HL-60 (cell line): ENCODE data around the gene KDM3A.

Experiments
- CTCF ChIP-seq: IDR thresholded peaks from one replicate; pipeline ENCODE4 v1.5.1; 2011; ENCODE audit warnings: low read length, control low read depth, inconsistent platforms; ENCODE audit not compliant: insufficient read depth
- GABPA ChIP-seq: IDR thresholded peaks from 2 replicates; pipeline ENCODE4 v1.6.1; 2012; ENCODE audit warnings: low read depth
- POLR2AphosphoS5 ChIP-seq: IDR thresholded peaks from 2 replicates; pipeline ENCODE4 v1.6.1; 2012; ENCODE audit warnings: low read depth
- TF ChIP-seq, protein P1 (sequence below): IDR thresholded peaks from 2 replicates; pipeline ENCODE4 v1.6.1; 2012; ENCODE audit warnings: low read depth; ENCODE audit not compliant: insufficient replicate concordance

GRCh38 chr2:86484385-86484784, 43.2 kb downstream of the KDM3A start:
- no peak for TF ChIP-seq CTCF
- no peak for TF ChIP-seq GABPA
- no peak for TF ChIP-seq POLR2AphosphoS5
- TF ChIP-seq, protein P1, sequence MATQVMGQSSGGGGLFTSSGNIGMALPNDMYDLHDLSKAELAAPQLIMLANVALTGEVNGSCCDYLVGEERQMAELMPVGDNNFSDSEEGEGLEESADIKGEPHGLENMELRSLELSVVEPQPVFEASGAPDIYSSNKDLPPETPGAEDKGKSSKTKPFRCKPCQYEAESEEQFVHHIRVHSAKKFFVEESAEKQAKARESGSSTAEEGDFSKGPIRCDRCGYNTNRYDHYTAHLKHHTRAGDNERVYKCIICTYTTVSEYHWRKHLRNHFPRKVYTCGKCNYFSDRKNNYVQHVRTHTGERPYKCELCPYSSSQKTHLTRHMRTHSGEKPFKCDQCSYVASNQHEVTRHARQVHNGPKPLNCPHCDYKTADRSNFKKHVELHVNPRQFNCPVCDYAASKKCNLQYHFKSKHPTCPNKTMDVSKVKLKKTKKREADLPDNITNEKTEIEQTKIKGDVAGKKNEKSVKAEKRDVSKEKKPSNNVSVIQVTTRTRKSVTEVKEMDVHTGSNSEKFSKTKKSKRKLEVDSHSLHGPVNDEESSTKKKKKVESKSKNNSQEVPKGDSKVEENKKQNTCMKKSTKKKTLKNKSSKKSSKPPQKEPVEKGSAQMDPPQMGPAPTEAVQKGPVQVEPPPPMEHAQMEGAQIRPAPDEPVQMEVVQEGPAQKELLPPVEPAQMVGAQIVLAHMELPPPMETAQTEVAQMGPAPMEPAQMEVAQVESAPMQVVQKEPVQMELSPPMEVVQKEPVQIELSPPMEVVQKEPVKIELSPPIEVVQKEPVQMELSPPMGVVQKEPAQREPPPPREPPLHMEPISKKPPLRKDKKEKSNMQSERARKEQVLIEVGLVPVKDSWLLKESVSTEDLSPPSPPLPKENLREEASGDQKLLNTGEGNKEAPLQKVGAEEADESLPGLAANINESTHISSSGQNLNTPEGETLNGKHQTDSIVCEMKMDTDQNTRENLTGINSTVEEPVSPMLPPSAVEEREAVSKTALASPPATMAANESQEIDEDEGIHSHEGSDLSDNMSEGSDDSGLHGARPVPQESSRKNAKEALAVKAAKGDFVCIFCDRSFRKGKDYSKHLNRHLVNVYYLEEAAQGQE, result no peak
